PC-9 (cell line): ENCODE measurements around the gene GPAM.

ENCODE experiments used
- CTCF ChIP-seq: fragments of 200-600 bp; sonication (generic); conservative IDR thresholded peaks from 2 replicates; pipeline ENCODE4 v1.6.1; 2017; ENCODE audit warnings: mixed run types, antibody characterized with exemption, mild to moderate bottlenecking, moderate library complexity
- EZH2 ChIP-seq: fragments of 200-600 bp; sonication (generic); IDR thresholded peaks from 2 replicates; pipeline ENCODE4 v1.8.0; 2017; ENCODE audit warnings: antibody characterized with exemption, low read depth

- TF ChIP-seq CTCF, result no peak
- no peak for TF ChIP-seq EZH2
Observed at GRCh38 chr10:112218036-112218390, 34.4 kb upstream of the GPAM start.
